KG1 (cell line): ENCODE results near the gene RPL37A.
"Not testable (repeated sequence)": the region's sequence is repeated elsewhere in the genome, so short reads cannot be mapped to it uniquely, and the experiment has no call there.

Experiments used
- DNase-seq: peaks from one replicate; lab custom pipeline; 2025; lab: John Stamatoyannopoulos, UW

The RPL37A gene

GRCh38 chr2:216517447-216518225 is 19.0 kb downstream of the RPL37A start:
- DNase-seq: no peak

GRCh38 chr2:216518566-216519119 is 20.0 kb downstream of the RPL37A start:
- DNase-seq: not testable (repeated sequence)

DNA sequence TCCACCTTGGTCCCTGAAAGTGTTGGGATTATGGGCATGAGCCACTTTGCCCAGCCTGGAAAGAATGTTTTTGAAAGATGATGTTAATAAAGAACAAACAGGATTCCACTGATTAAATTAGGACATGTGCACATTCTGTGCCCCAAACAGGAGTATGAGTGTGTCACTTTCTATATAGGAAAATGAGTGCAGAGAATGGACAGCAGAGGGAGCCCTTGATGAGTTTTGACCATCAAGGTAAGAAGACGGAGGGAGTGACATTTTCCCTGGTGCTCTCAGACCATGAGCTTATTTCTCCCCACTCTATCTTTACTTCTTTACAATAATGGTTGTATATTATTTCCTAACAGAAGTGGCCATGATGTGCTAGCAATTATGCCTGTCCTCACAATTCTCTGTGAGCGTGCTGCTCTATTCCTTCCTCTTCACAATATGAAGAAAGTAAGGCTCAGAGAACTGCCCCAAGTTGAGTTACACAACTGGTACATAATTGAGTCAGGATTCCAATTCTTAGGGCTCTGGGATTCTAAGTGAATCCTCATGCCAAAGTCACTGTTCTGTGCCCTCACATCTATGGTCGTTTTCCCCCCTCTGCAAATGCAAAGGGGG is 20.6 kb downstream of the RPL37A start:
- peak; percentile 62 for DNase-seq

DNA sequence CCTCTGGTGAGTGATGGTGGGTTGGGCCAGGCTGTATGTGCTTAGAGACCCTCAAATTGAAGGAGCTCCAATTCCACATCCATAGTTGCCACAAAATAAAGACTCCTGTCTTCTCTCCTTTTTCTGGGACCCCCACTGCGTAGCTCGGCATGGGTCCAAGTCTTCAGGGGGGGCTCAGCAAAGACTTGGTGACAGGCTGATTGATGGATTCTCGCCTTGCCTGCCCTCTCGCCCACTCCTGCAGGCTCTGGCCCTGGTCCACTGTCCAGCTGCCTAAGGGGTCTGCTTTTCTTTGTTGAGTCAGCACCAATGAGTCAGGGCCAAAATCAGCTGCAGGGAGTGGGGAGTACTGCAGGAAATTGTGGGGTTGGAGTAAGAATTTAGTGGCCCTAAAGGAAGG is 21.5 kb downstream of the RPL37A start:
- no peak for DNase-seq

- no peak for DNase-seq
These were observed 24.4 kb downstream of the RPL37A start for GRCh38 chr2:216522892-216523502.

- no peak for DNase-seq
These were observed 27.3 kb downstream of the RPL37A start for GRCh38 chr2:216525972-216526371.

DNA sequence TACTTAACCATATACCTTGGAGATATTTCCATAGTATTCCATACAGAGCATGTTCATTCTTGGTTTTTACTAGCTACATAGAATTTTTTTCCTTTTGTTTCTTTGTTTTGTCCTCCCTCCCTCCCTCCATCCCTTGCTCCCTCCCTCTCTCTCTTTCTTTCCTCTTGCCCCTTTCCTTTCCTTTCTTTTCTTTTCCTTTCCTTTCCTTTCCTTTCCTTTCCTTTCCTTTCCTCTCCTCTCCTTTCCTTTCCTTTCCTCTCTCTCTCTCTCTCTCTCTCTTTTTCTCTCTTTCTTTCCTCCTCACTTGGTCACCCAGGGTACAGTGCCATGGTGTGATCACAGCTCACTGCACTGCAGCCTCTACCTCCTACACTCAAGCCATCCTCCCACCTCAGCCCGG is 28.3 kb downstream of the RPL37A start:
- DNase-seq: no peak

GRCh38 chr2:216527600-216527999 is 29.0 kb downstream of the RPL37A start:
- DNase-seq: no peak

GRCh38 chr2:216532562-216532961 is 33.9 kb downstream of the RPL37A start:
- DNase-seq: no peak

GRCh38 chr2:216533609-216534008 is 35.0 kb downstream of the RPL37A start:
- DNase-seq: no peak

DNA sequence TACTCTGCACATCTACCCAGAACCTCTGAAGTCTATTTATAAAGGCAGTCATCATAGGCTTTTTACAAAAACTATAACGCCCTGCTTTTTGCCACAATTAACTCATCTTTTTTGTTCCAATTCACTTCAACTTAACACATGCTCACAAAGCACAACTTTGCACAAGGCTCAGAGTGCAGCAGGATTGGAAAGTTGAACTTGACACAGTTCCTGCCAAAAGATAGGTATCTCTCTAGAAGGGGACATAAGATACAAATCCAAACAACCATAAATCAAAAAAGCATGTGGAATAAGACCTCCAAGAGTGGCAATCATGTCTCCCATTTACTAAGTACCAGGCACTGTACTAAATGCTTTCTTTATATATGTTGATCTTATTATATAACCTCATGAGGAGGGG is 36.2 kb downstream of the RPL37A start:
- no peak for DNase-seq

GRCh38 chr2:216535454-216535995 is 36.9 kb downstream of the RPL37A start:
- no peak for DNase-seq

DNA sequence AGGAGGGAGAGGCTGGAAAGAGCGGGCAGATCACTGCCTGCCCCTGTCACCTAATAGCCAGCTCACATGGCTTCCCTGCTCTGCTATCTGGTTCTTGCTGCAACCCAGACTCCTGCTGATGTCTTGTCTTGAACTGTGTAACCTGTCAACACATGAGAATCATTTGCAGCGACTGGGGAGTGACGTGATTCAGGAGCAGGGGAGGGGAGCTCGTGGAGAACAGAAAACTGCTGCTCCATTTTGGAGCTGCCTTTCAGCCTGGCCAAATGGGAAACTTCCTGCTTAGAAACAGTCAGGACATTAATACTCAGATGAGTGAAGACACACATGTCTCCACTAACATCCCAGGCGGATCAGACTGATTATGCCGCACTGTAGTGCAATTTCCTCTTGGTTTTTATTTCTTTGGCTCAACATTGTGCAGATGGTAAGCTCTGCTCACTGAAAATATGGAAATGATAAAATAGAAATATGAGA is 38.1 kb downstream of the RPL37A start:
- DNase-seq: no peak

DNA sequence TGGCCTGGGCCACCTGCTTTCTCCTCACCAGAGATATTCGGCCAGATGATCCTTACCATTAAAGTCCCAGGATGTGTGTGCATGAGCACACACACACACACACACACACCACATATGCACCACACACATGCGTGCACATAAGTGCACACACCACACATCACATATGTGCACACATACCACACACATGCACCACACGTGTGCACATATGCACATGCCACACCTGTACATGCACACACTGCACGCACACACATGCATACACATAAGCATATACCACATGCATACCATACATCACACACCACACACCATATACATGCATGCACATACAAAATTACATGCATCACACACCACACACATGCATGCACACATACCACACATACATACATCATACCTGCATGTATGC is 38.7 kb downstream of the RPL37A start:
- no peak for DNase-seq

DNA sequence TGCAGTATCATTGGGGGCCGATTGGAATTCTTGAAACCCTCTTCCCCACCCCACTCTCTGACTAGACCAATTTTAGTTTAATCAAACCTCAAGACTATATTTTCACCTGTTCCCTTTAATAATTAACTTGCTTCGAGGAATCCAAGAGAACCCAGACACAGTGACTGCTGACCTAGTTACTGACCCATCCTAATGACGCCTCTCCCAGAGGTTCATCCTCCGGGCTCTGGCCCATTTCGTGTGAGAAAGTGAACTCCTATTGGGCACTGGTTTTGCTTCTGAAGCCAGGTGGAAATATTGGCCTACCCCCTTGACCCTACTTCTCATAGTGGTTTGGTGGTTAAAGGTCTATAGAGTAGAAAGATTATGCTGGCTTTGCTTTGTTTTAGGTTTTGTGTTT is 39.9 kb downstream of the RPL37A start:
- DNase-seq: no peak

GRCh38 chr2:216539120-216539519 is 40.5 kb downstream of the RPL37A start:
- no peak for DNase-seq

- DNase-seq: no peak
These were observed 41.2 kb downstream of the RPL37A start for GRCh38 chr2:216539791-216540241.

- no peak for DNase-seq
These were observed 42.3 kb downstream of the RPL37A start for GRCh38 chr2:216540920-216541319.

- no peak for DNase-seq
These were observed 42.9 kb downstream of the RPL37A start for GRCh38 chr2:216541505-216541904.

DNA sequence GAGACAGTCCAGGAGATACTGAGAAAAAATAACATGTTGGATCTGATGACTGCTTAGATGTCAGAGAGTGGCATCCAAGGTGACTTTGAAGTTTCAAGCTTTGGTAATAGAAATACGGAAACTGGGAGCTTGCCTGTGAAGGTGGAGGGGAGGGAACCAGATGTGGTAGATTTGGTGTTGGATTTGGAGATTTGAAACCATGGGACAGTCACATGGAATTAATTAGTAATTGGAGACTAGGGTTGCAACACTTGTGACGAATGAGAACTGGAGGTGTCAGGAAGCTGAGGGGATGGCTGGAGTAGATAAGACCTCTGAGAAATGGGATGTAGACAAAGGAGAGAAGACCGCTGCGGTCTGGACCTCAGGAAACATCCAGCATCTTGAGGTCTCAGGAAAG is 46.7 kb downstream of the RPL37A start:
- no peak for DNase-seq

DNA sequence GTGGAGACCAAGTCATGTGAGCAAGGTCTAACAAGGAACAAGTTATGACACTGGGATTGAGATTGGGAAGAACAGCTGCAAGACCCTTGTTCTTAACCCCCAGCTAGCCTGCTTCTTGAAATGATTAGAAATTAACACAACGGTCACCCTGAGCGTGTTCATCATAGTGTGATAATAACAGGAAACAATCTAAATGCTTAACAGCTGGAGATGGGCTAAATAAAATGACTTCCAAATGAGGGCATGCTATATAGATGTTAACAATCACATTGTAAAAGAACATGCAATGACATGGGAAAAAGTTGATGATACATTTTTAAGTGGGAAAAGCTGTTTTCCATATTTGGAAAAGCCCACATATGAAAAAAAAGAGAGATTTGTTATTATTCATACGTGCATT is 47.6 kb downstream of the RPL37A start:
- DNase-seq: no peak

GRCh38 chr2:216546641-216547403 is 48.2 kb downstream of the RPL37A start:
- no peak for DNase-seq
